Activated T-helper 1 cell treated with anti-CD3 and anti-CD28 coated beads, Interleukin-12 subunit alpha, Interleukin-12 subunit beta, Interleukin-2, Interleukin-4 antibody, amounts not matched to agents 30 ng/mL and 10 ng/mL and 1 ng/mL, durations not matched to agents 14 hours and 24 hours and 36 hours (primary cell): ENCODE data around the gene TBC1D2. TPM values are rescaled to one million over a fixed set of nuclear protein-coding genes. Genes with fewer than 3 reads are reported as not detected.
A peak's percentile ranks its signal among the peaks of the same experiment; 100 is the strongest.

Experiments
- DNase-seq: peaks from one replicate; pipeline ENCODE4 v3.0.0; 2021; ENCODE audit warnings: low spot score
- H3K27ac Mint-ChIP-seq: one replicate; pipeline ENCODE4 v1.8.0; 2021; ENCODE audit warnings: mild to moderate bottlenecking, mixed read lengths
- H3K27me3 Mint-ChIP-seq: one replicate; pipeline ENCODE4 v1.8.0; 2022; ENCODE audit warnings: mild to moderate bottlenecking, moderate library complexity, mixed read lengths; ENCODE audit not compliant: insufficient read depth
- H3K36me3 Mint-ChIP-seq: one replicate; pipeline ENCODE4 v1.8.0; 2021; ENCODE audit warnings: low read depth, mixed read lengths
- H3K4me1 Mint-ChIP-seq: one replicate; pipeline ENCODE4 v1.8.0; 2021; ENCODE audit warnings: low read depth, mixed read lengths
- H3K4me3 Mint-ChIP-seq: one replicate; pipeline ENCODE4 v1.8.0; 2021; ENCODE audit warnings: mild to moderate bottlenecking, moderate library complexity, mixed read lengths
- H3K9me3 Mint-ChIP-seq: one replicate; pipeline ENCODE4 v1.8.0; 2021; ENCODE audit warnings: mixed read lengths
- intact Hi-C: fragments of 100-400 bp; cut with micrococcal nuclease; formaldehyde crosslinking; loops from one replicate; pipeline ENCODE4 v1.15.1; 2024
- total RNA-seq: library from RNA; stranded (reverse); gene quantifications from 2 replicates; pipeline ENCODE4 v1.2.3, GENCODE V29; 2022

Gene TBC1D2
- total RNA-seq, 1 donor from 2014 or later, result 2.2 TPM

DNA sequence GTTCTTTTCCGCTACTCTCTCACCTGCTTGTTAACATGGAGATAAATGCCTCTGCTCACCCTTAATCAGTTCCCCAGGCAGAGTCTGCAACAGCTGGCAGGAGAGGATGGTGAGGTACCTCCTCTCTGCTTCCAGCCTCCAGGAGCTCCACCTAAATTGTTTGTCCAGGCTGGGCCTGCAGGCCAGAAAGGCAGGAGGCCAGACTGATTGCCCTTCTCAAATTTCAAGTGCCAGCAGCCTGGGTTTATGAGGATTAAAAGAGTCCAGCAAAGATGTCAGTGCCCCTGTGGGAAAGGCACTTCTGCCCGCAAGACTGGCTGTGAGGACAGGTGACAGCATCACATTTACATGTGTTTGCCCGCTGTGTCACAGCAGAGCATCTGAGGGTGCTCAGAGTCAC is 82.8 kb downstream of the TBC1D2 start:
- Mint-ChIP-seq H3K27me3 (no peaks in the 10 kb centered on the region), H3K27ac (no peak overlapping the region), H3K4me1 (peaks cover 13% of the 10 kb centered on the region), H3K4me3 (no peak overlapping the region), H3K36me3 (no peaks in the 10 kb centered on the region), H3K9me3 (no peaks in the 10 kb centered on the region)
- no peak for DNase-seq
- intact Hi-C loops, result no loop called here

DNA sequence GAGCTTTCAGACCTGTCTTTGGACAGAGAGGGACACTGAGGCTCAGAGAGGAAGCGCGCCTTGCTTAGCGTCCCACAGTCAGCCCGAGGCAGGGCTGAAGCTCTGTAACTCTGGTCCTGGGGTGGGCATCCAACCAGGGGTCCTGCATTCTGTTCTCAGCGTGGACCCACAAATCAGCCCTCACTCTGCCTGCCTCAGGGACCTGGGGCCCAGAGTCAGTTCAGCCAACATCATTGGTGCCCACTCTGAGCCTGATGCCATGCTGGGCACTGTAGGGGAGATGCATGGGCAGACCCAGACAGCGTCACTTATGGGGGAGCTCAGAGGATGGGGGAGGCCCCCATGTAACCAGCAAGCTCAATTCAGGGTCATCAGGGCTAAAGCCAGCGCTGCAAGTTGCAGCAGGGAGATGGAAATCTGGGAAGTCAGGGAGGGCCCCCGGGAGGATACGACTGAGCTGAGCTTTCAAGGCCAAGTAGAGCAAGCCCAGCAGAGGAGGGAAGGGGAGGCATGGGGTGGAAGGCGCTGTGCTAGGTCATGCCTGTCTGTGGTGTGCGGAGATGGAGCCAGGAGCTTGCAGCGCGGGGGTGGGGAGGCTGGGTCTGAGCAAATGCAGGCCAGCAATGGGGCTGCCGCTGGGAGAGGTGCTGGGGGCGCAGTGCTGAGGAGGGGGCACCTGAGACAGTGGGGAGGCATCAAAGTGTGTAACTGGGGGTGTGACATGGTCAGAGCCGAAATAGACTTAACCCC is 84.1 kb downstream of the TBC1D2 start:
- intact Hi-C loops, result no loop called here

DNA sequence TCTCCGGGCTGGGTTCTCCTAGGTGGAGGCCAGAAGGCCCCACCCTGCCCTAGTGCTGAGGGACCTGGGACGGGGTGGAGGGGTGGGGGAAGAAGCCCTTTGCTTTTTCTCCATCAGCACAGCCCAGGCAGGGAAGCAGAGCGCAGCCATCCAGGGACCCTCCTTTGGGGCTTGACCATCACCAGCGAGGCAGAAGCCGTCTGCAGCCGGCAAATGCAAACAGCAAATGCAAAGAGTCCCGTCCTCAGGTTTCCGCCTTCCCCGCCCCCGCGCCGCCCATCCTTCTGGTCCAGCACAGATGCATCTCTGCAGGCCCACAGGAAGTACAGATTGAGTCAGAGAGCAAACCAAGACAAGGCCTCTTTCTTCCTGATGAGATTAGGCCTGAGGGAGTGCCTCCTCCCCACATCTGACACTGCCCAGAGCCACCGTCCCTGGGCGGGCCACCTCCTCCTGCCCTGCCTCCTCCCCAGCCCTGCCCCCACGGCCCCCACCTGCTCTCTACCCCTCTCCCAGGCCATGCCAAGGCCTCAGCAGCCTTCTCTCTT is 86.4 kb downstream of the TBC1D2 start:
- DNase-seq, result no peak
- no peak overlapping the region for H3K4me3 Mint-ChIP-seq
- H3K27me3 Mint-ChIP-seq, result peaks cover 2% of the 10 kb centered on the region
- H3K4me1 Mint-ChIP-seq, result peaks cover 13% of the 10 kb centered on the region
- peak overlapping the region; percentile 27 for H3K27ac Mint-ChIP-seq
- no peaks in the 10 kb centered on the region for H3K36me3 Mint-ChIP-seq
- intact Hi-C loops, result no loop called here
- H3K9me3 Mint-ChIP-seq, result no peaks in the 10 kb centered on the region

More for the DNA sequence above, 84.1 kb downstream of the TBC1D2 start:
- H3K27ac Mint-ChIP-seq, result no peak overlapping the region
- no peaks in the 10 kb centered on the region for H3K36me3 Mint-ChIP-seq
- peaks cover 13% of the 10 kb centered on the region for H3K4me1 Mint-ChIP-seq
- no peak for DNase-seq
- no peaks in the 10 kb centered on the region for H3K9me3 Mint-ChIP-seq
- peaks cover 2% of the 10 kb centered on the region for H3K27me3 Mint-ChIP-seq
- no peak overlapping the region for H3K4me3 Mint-ChIP-seq

GRCh38 chr9:98168153-98168780 is 87.2 kb downstream of the TBC1D2 start:
- Mint-ChIP-seq H3K36me3 (no peaks in the 10 kb centered on the region), H3K27ac (no peak overlapping the region), H3K4me3 (no peak overlapping the region), H3K4me1 (peaks cover 13% of the 10 kb centered on the region), H3K27me3 (peaks cover 2% of the 10 kb centered on the region), H3K9me3 (no peaks in the 10 kb centered on the region)
- DNase-seq, result no peak
- intact Hi-C loops, result no loop called here

- Mint-ChIP-seq H3K27me3 (peaks cover 2% of the 10 kb centered on the region), H3K36me3 (no peaks in the 10 kb centered on the region), H3K4me1 (peaks cover 9% of the 10 kb centered on the region), H3K27ac (no peak overlapping the region), H3K4me3 (no peak overlapping the region), H3K9me3 (no peaks in the 10 kb centered on the region)
- no peak for DNase-seq
- intact Hi-C loops, result no loop called here
Observed at GRCh38 chr9:98164912-98165311, 90.5 kb downstream of the TBC1D2 start.

DNA sequence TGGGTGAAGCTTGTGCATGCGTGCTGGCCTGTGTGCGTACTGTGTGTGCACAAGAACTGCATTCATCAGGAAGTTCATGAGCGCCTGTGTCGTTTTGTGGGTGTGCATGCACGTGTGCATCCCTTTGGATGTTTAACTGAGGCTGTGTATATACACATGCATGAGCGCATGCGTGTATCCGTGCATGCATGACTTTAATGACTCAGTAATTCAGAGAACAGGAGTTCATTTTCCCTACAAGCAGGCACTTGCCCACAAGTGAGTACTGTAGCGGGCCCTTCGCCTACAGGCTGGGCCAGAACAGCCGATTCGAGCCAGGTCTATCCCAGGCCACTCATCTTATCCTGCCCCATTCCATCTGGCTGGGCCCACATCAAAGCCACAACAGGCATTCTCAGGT is 92.8 kb downstream of the TBC1D2 start:
- intact Hi-C loops, result no loop called here

GRCh38 chr9:98161851-98162250 is 93.6 kb downstream of the TBC1D2 start:
- Mint-ChIP-seq H3K36me3 (no peaks in the 10 kb centered on the region), H3K9me3 (no peaks in the 10 kb centered on the region), H3K27me3 (no peaks in the 10 kb centered on the region), H3K27ac (no peak overlapping the region), H3K4me1 (peaks cover 6% of the 10 kb centered on the region), H3K4me3 (no peak overlapping the region)
- intact Hi-C loops, result no loop called here
- DNase-seq, result no peak

More for the DNA sequence above, 92.8 kb downstream of the TBC1D2 start:
- H3K4me1 Mint-ChIP-seq, result peaks cover 6% of the 10 kb centered on the region
- no peaks in the 10 kb centered on the region for H3K36me3 Mint-ChIP-seq
- DNase-seq, result no peak
- peaks cover 2% of the 10 kb centered on the region for H3K27me3 Mint-ChIP-seq
- H3K27ac Mint-ChIP-seq, result no peak overlapping the region
- no peaks in the 10 kb centered on the region for H3K9me3 Mint-ChIP-seq
- H3K4me3 Mint-ChIP-seq, result no peak overlapping the region

DNA sequence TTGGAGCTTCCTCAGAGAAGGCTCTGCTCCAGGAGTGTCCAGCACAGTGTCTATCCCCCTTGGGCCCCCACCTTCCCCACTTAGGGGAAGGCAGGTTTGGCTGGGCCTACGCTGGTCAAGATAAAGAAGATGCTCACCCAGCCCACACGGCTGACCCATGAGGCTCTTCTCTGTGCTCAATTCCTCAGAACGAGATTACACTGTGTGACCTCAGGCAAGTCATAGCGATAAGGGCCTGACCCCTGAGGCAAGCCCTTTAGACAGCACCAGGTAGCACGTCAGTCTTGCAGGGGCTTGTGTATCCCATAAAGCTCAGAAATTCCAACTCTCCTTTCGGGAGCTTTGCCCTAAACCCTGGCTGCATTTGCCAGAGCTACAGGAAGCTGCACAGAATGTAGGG is 95.7 kb downstream of the TBC1D2 start:
- Mint-ChIP-seq H3K27me3 (no peaks in the 10 kb centered on the region), H3K36me3 (no peaks in the 10 kb centered on the region), H3K9me3 (no peaks in the 10 kb centered on the region), H3K4me1 (peaks cover 6% of the 10 kb centered on the region), H3K27ac (no peak overlapping the region), H3K4me3 (no peak overlapping the region)
- DNase-seq, result no peak
- intact Hi-C loops, result no loop called here

DNA sequence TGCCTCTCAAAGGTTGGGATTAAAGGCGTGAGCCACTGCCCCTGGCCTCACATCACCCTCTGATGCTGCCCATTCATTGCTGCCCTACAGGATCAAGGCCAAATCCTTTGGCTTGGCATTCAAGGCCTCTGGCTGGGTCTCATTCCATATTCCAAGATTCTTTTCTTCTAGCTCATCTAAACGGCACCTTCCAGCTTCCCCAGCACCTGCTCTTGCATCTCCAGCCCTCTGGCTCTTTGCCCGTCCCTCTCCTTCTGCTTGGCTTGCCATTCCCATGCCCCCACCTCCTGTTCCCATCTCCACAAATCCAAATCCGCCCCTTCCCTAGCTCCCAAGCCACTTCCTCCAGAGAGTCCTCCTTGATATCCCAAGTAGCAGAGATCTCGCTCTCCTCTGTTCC is 96.1 kb downstream of the TBC1D2 start:
- no peak for DNase-seq
- Mint-ChIP-seq H3K36me3 (no peaks in the 10 kb centered on the region), H3K9me3 (no peaks in the 10 kb centered on the region), H3K27me3 (no peaks in the 10 kb centered on the region), H3K4me3 (no peak overlapping the region), H3K27ac (no peak overlapping the region), H3K4me1 (peaks cover 6% of the 10 kb centered on the region)
- intact Hi-C loops, result no loop called here

- Mint-ChIP-seq H3K27ac (no peak overlapping the region), H3K27me3 (no peaks in the 10 kb centered on the region), H3K36me3 (no peaks in the 10 kb centered on the region), H3K9me3 (no peaks in the 10 kb centered on the region), H3K4me1 (peaks cover 6% of the 10 kb centered on the region), H3K4me3 (no peak overlapping the region)
- intact Hi-C loops, result no loop called here
- no peak for DNase-seq
Observed at GRCh38 chr9:98158071-98158831, 97.2 kb downstream of the TBC1D2 start.

DNA sequence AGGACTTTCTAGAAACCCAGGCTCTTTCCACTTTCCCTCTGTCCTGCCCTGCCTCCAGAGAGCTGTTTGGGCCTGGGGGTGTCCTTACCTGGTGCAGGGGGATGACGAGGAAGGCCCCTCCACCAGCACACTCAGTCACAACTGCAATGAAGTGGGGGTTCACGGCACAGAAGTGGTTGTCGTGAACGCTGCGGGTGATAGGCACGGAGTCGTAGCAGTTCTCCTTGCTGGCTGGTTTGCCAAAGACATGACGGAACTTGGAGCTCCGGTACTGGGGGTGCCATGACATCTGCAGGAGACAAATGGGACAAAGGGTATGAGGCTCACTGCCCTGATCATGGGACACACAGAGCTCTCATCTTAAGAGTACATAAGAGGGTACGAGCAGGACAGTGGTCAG is 98.1 kb downstream of the TBC1D2 start:
- Mint-ChIP-seq H3K4me1 (peaks cover 6% of the 10 kb centered on the region), H3K27me3 (no peaks in the 10 kb centered on the region), H3K4me3 (no peak overlapping the region), H3K9me3 (no peaks in the 10 kb centered on the region), H3K36me3 (no peaks in the 10 kb centered on the region), H3K27ac (no peak overlapping the region)
- DNase-seq, result no peak
- intact Hi-C loops, result no loop called here

DNA sequence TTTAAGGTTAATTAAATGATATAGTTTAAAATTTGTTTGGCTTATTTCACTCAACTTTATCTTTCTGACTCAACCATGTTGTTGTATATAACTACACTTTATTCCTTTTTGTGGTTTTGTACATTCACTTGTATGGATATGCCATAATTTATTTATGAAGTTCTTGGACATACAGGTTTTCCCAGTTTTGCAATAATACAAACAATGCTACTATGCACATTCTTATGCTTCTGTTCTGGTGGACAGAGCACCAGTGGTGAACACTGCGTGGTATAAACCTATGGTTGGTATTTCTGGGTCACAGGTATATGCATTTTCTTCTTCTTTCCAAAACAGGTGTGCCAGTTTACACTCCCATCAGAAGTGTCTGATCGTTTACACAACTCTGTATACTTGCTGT is 100.8 kb downstream of the TBC1D2 start:
- Mint-ChIP-seq H3K4me1 (peaks cover 6% of the 10 kb centered on the region), H3K27ac (no peak overlapping the region), H3K4me3 (no peak overlapping the region), H3K9me3 (no peaks in the 10 kb centered on the region), H3K27me3 (no peaks in the 10 kb centered on the region), H3K36me3 (no peaks in the 10 kb centered on the region)
- DNase-seq, result no peak
- intact Hi-C loops, result no loop called here

- H3K36me3 Mint-ChIP-seq, result no peaks in the 10 kb centered on the region
- H3K27ac Mint-ChIP-seq, result no peak overlapping the region
- intact Hi-C loops, result no loop called here
- peaks cover 2% of the 10 kb centered on the region for H3K27me3 Mint-ChIP-seq
- no peaks in the 10 kb centered on the region for H3K9me3 Mint-ChIP-seq
- no peaks in the 10 kb centered on the region for H3K4me1 Mint-ChIP-seq
- no peak overlapping the region for H3K4me3 Mint-ChIP-seq
- DNase-seq, result no peak
Observed at GRCh38 chr9:98152526-98152925, 102.9 kb downstream of the TBC1D2 start.
